HG02763 (cell line): Measurements from ENCODE around the gene LTBP3.
"Not testable (repeated sequence)": the region's sequence is repeated elsewhere in the genome, so short reads cannot be mapped to it uniquely, and the experiment has no call there.

Experiments used
- ATAC-seq: cut with Tn5 transposase; IDR thresholded peaks from one replicate; pipeline ENCODE4 v1.9.1; 2021; ENCODE audit warnings: mild to moderate bottlenecking, moderate library complexity; ENCODE audit not compliant: unreplicated experiment

LTBP3 gene

DNA sequence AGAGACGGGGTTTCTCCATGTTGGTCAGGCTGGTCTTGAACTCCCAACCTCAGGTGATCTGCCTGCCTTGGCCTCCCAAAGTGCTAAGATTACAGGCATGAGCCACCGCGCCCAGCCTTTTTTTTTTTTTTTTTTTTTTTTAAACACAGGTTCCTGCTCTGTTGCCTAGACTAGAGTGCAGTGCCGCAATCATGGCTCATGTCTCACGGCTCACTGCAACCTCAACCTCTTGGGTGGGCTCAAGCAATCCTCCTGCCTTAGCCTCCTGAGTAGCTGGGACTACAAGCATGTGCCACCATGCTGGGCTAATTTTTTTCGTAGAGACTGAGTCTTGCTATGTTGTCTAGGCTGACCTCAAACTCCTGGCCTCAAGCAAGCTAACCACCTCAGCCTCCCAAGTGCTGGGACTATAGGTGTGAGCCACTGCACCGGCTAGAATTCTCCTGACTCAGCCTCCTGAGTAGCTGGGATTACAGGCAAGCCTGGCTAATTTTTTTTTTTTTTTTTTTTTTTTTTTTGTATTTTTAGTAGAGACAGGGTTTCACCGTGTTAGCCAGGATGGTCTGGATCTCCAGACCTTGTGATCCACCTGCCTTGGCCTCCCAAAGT is 39.1 kb downstream of the LTBP3 start:
- not testable (repeated sequence) for ATAC-seq

DNA sequence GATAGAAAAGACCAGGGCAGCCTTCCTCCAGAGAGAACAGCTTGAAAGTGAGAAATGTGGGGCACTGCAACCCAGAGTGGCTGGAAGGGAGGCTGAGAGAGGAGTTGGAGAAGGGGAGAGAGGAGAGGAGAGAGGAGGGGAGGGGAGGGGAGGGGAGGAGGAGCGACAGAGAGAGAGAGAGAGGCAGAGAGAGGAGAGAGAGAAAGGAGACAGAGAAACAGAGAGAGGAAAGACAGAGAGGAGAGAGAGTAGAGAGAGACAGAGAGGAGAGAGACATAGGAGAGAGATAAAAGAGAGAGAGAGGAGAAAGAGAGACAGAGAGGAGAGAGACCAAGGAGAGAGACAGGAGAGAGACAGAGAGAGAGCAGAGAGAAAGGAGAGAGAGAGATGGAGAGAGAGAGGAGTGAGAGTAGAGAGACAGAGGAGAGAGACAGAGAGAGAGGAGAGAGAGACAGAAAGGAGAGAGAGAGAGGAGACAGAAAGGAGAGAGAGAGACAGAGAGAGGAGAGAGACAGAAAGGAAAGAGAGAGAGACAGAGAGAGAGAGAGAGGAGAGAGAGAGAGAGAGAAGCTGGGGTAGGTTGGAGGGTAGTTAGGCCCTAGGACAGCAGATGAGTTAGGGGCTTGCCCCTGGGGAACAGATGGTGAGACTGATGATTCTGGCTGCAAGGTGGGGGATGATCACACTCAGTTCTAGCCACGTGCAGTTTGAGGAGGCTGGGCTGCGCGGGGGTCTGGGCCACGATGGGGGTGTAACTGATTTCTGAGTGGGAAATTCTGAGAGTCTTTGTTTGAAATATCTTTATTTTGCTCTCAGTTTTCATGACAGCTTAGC is 41.8 kb downstream of the LTBP3 start:
- ATAC-seq, result no peak

DNA sequence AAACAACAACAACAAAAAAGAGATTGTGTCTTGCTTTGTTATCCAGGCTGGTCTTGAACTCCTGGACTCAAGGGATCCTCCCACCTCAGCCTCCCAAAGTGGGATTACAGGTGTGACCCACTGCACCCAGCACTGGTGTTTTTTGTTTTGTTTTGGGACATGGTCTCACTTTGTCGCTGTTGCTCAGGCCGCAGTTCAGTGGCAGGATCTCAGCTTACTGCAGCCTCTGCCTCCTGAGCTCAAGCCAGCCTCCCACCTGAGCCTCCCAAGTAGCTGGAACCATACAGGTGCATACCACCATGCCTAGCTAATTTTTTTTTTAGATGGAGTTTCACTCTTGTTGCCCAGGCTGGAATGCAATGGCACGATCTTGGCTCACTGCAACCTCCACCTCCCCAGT is 45.8 kb downstream of the LTBP3 start:
- ATAC-seq, result not testable (repeated sequence)

DNA sequence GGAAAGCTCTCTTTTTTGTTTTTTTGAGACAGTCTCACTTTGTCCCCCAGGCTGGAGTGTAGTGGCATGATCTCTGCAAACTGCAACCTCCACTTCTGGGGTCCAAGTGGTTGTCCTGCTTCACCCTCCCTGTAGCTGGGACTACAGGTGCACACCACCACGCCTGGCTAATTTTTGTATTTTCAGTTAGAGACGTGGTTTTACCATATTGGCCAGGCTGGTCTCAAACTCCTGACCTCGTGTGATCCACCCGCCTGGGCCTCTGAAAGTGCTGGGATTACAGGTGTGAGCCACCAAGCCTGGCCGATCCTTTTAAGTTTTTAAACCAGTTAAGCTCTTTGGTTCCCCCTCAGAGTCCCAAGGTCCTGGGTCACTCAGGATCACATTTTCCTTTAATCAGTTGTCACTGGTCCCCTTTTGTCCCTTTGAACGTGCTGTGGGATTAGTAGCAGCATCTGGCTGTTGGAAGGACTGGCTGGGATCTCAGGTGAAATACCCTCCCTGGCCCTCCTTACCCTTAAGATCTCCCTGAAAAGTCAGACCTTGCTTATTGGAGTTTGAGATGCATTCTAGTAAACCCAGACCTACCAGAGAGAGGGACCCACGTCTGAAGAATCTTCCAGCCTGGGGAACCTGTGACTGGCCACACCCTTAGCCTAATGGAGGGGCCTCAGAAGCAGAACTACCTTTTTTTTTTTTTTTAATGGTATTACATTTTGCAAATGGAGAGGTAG is 51.2 kb downstream of the LTBP3 start:
- ATAC-seq, result peak; percentile 23

- no peak for ATAC-seq
These were observed 51.8 kb downstream of the LTBP3 start for GRCh38 chr11:65506290-65506771.

DNA sequence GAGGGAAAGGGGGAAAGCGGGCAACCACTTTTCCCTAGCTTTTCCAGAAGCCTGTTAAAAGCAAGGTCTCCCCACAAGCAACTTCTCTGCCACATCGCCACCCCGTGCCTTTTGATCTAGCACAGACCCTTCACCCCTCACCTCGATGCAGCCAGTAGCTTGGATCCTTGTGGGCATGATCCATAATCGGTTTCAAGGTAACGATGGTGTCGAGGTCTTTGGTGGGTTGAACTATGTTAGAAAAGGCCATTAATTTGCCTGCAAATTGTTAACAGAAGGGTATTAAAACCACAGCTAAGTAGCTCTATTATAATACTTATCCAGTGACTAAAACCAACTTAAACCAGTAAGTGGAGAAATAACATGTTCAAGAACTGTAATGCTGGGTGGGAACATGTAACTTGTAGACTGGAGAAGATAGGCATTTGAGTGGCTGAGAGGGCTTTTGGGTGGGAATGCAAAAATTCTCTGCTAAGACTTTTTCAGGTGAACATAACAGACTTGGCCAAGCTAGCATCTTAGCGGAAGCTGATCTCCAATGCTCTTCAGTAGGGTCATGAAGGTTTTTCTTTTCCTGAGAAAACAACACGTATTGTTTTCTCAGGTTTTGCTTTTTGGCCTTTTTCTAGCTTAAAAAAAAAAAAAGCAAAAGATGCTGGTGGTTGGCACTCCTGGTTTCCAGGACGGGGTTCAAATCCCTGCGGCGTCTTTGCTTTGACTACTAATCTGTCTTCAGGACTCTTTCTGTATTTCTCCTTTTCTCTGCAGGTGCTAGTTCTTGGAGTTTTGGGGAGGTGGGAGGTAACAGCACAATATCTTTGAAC is 52.5 kb downstream of the LTBP3 start:
- no peak for ATAC-seq

DNA sequence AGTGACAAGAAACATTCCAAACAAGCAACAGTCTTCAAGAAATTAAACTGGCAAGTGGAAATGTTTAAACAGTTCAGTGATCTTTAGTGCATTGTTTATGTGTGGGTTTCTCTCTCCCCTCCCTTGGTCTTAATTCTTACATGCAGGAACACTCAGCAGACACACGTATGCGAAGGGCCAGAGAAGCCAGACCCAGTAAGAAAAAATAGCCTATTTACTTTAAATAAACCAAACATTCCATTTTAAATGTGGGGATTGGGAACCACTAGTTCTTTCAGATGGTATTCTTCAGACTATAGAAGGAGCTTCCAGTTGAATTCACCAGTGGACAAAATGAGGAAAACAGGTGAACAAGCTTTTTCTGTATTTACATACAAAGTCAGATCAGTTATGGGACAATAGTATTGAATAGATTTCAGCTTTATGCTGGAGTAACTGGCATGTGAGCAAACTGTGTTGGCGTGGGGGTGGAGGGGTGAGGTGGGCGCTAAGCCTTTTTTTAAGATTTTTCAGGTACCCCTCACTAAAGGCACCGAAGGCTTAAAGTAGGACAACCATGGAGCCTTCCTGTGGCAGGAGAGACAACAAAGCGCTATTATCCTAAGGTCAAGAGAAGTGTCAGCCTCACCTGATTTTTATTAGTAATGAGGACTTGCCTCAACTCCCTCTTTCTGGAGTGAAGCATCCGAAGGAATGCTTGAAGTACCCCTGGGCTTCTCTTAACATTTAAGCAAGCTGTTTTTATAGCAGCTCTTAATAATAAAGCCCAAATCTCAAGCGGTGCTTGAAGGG is 53.3 kb downstream of the LTBP3 start:
- no peak for ATAC-seq

- ATAC-seq, result no peak
These were observed 54.0 kb downstream of the LTBP3 start for GRCh38 chr11:65503949-65504673.

- ATAC-seq, result no peak
These were observed 54.7 kb downstream of the LTBP3 start for GRCh38 chr11:65503368-65503948.

- no peak for ATAC-seq
These were observed 55.4 kb downstream of the LTBP3 start for GRCh38 chr11:65502555-65503367.

DNA sequence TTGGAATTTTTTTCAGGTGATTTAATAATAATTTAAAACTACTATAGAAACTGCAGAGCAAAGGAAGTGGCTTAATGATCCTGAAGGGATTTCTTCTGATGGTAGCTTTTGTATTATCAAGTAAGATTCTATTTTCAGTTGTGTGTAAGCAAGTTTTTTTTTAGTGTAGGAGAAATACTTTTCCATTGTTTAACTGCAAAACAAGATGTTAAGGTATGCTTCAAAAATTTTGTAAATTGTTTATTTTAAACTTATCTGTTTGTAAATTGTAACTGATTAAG is 55.9 kb downstream of the LTBP3 start:
- ATAC-seq, result no peak

GRCh38 chr11:65501472-65502273 is 56.5 kb downstream of the LTBP3 start:
- ATAC-seq, result no peak

DNA sequence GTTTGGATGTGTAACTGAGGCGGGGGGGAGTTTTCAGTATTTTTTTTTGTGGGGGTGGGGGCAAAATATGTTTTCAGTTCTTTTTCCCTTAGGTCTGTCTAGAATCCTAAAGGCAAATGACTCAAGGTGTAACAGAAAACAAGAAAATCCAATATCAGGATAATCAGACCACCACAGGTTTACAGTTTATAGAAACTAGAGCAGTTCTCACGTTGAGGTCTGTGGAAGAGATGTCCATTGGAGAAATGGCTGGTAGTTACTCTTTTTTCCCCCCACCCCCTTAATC is 57.0 kb downstream of the LTBP3 start:
- no peak for ATAC-seq

GRCh38 chr11:65500387-65501185 is 57.6 kb downstream of the LTBP3 start:
- ATAC-seq, result no peak

GRCh38 chr11:65499713-65500386 is 58.3 kb downstream of the LTBP3 start:
- ATAC-seq, result no peak

DNA sequence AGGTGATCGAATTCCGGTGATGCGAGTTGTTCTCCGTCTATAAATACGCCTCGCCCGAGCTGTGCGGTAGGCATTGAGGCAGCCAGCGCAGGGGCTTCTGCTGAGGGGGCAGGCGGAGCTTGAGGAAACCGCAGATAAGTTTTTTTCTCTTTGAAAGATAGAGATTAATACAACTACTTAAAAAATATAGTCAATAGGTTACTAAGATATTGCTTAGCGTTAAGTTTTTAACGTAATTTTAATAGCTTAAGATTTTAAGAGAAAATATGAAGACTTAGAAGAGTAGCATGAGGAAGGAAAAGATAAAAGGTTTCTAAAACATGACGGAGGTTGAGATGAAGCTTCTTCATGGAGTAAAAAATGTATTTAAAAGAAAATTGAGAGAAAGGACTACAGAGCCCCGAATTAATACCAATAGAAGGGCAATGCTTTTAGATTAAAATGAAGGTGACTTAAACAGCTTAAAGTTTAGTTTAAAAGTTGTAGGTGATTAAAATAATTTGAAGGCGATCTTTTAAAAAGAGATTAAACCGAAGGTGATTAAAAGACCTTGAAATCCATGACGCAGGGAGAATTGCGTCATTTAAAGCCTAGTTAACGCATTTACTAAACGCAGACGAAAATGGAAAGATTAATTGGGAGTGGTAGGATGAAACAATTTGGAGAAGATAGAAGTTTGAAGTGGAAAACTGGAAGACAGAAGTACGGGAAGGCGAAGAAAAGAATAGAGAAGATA is 59.0 kb downstream of the LTBP3 start, which contains the start of gene MALAT1:
Gene MALAT1 (plus strand): TSS at position 69 of the 736 bp plus-strand sequence.
- peak; percentile 28 for ATAC-seq
